HEK293 (cell line): ENCODE results near the gene GLB1L.

ENCODE experiments used
- CTCF ChIA-PET: fragments of 350-600 bp; formaldehyde crosslinking; extraction: SDS; loops from one replicate; lab custom pipeline; 2021; ENCODE audit warnings: antibody characterized with exemption; lab: Yijun Ruan, JAX
- POLR2A ChIA-PET: fragments of 300-600 bp; formaldehyde crosslinking; extraction: SDS; loops from one replicate; lab custom pipeline; 2020; ENCODE audit warnings: antibody characterized with exemption, inconsistent platforms; lab: Yijun Ruan, JAX
- H3K27ac ChIP-seq: fragments of 200-500 bp; sonication (Bioruptor generic); 2 replicates; pipeline ENCODE4 v1.5.1; 2014; ENCODE audit warnings: low read depth, low read length, control low read depth, inconsistent platforms; ENCODE audit errors: extremely low read depth
- H3K36me3 ChIP-seq, 2 experiments: fragments of 200-500 bp in 1 of 2; sonication (Bioruptor generic) in 1 of 2; 1 replicate in 1 of 2; 2 replicates in 1 of 2; pipeline ENCODE4 v1.5.1; 2014 to 2017; ENCODE audit warnings: inconsistent platforms in 2 of 2, low read length in 2 of 2; ENCODE audit not compliant: control insufficient read depth in 2 of 2, insufficient read depth in 1 of 2
- H3K4me1 ChIP-seq: fragments of 200-500 bp; sonication (Bioruptor generic); 2 replicates; pipeline ENCODE4 v1.5.1; 2014; ENCODE audit warnings: mild to moderate bottlenecking, low read length, inconsistent platforms; ENCODE audit not compliant: control insufficient read depth, insufficient read depth
- H3K4me3 ChIP-seq: 2 replicates; pipeline ENCODE4 v1.5.1; 2011; ENCODE audit warnings: low read depth, mild to moderate bottlenecking, control low read depth, low read length, moderate library complexity
- H3K9me3 ChIP-seq: fragments of 200-500 bp; sonication (Bioruptor generic); 2 replicates; pipeline ENCODE4 v1.5.1; 2014; ENCODE audit warnings: low read depth, low read length, inconsistent platforms; ENCODE audit not compliant: control insufficient read depth, insufficient read depth
- BCL11A ChIP-seq: fragments of 450-650 bp; formaldehyde crosslinking; IDR thresholded peaks from 2 replicates; pipeline ENCODE4 v1.5.1; 2016; ENCODE audit warnings: low read depth, missing biosample characterization, missing genetic modification characterization
- SP2 ChIP-seq: fragments of 450-650 bp; formaldehyde crosslinking; IDR thresholded peaks from 2 replicates; pipeline ENCODE4 v1.5.1; 2016; ENCODE audit warnings: missing biosample characterization, missing genetic modification characterization
- ZBTB10 ChIP-seq: fragments of 450-650 bp; formaldehyde crosslinking; IDR thresholded peaks from 2 replicates; pipeline ENCODE4 v1.5.1; 2016; ENCODE audit warnings: missing biosample characterization, missing genetic modification characterization
- ZBTB48 ChIP-seq: fragments of 450-650 bp; formaldehyde crosslinking; IDR thresholded peaks from 2 replicates; pipeline ENCODE4 v1.5.1; 2016; ENCODE audit warnings: missing biosample characterization, missing genetic modification characterization
- ZBTB7A ChIP-seq: fragments of 450-650 bp; formaldehyde crosslinking; IDR thresholded peaks from 2 replicates; pipeline ENCODE4 v1.5.1; 2016; ENCODE audit warnings: low read depth, missing biosample characterization, missing genetic modification characterization
- ZFP3 ChIP-seq: fragments of 450-650 bp; formaldehyde crosslinking; IDR thresholded peaks from 2 replicates; pipeline ENCODE4 v1.5.1; 2016; ENCODE audit warnings: low read depth, missing biosample characterization, missing genetic modification characterization
- ZNF112 ChIP-seq: fragments of 450-650 bp; formaldehyde crosslinking; IDR thresholded peaks from 2 replicates; pipeline ENCODE4 v1.5.0; 2017; ENCODE audit warnings: missing biosample characterization, missing genetic modification characterization
- ZNF302 ChIP-seq: fragments of 450-650 bp; formaldehyde crosslinking; IDR thresholded peaks from 2 replicates; pipeline ENCODE4 v1.5.1; 2016; ENCODE audit warnings: missing biosample characterization, missing genetic modification characterization, low read depth
- ZNF394 ChIP-seq: fragments of 450-650 bp; formaldehyde crosslinking; IDR thresholded peaks from 2 replicates; pipeline ENCODE4 v1.5.1; 2016; ENCODE audit warnings: missing biosample characterization, missing genetic modification characterization, mild to moderate bottlenecking, moderate library complexity, borderline replicate concordance
- ZNF514 ChIP-seq: fragments of 450-650 bp; formaldehyde crosslinking; IDR thresholded peaks from 2 replicates; pipeline ENCODE4 v1.5.1; 2016; ENCODE audit warnings: missing biosample characterization, missing genetic modification characterization
- ZNF530 ChIP-seq: fragments of 450-650 bp; formaldehyde crosslinking; IDR thresholded peaks from 2 replicates; pipeline ENCODE4 v1.5.1; 2016; ENCODE audit warnings: low read depth, missing biosample characterization, missing genetic modification characterization
- ZNF560 ChIP-seq: fragments of 450-650 bp; formaldehyde crosslinking; IDR thresholded peaks from 2 replicates; pipeline ENCODE4 v1.5.1; 2017; ENCODE audit warnings: missing biosample characterization, missing genetic modification characterization, borderline replicate concordance
- ZNF571 ChIP-seq: fragments of 450-650 bp; formaldehyde crosslinking; IDR thresholded peaks from 2 replicates; pipeline ENCODE4 v1.5.0; 2017; ENCODE audit warnings: missing biosample characterization, missing genetic modification characterization
- ZNF596 ChIP-seq: fragments of 450-650 bp; IDR thresholded peaks from 2 replicates; pipeline ENCODE4 v1.5.0; 2018; ENCODE audit warnings: missing biosample characterization, mild to moderate bottlenecking, missing genetic modification characterization, moderate library complexity
- ZNF660 ChIP-seq: fragments of 450-650 bp; IDR thresholded peaks from 2 replicates; pipeline ENCODE4 v1.5.1; 2018; ENCODE audit warnings: missing biosample characterization, mild to moderate bottlenecking, missing genetic modification characterization
- ZNF785 ChIP-seq: fragments of 450-650 bp; formaldehyde crosslinking; IDR thresholded peaks from 2 replicates; pipeline ENCODE4 v1.5.1; 2016; ENCODE audit warnings: missing biosample characterization, missing genetic modification characterization
- ZNF792 ChIP-seq: fragments of 450-650 bp; formaldehyde crosslinking; IDR thresholded peaks from 2 replicates; pipeline ENCODE4 v1.5.1; 2016; ENCODE audit warnings: missing biosample characterization, missing genetic modification characterization
- ZNF837 ChIP-seq: fragments of 450-650 bp; formaldehyde crosslinking; IDR thresholded peaks from 2 replicates; pipeline ENCODE4 v1.5.1; 2016; ENCODE audit warnings: missing biosample characterization, missing genetic modification characterization
- TF ChIP-seq, protein P1 (sequence below): fragments of 450-650 bp; formaldehyde crosslinking; IDR thresholded peaks from 2 replicates; pipeline ENCODE4 v1.5.1; 2016; ENCODE audit warnings: missing biosample characterization, missing genetic modification characterization
- TF ChIP-seq, protein P2 (sequence below): fragments of 450-650 bp; formaldehyde crosslinking; IDR thresholded peaks from 2 replicates; pipeline ENCODE4 v1.5.1; 2016; ENCODE audit warnings: missing biosample characterization, missing genetic modification characterization
- TF ChIP-seq, protein P3 (sequence below): fragments of 450-650 bp; formaldehyde crosslinking; optimal IDR thresholded peaks from 2 replicates; pipeline ENCODE3; 2016; ENCODE audit warnings: missing biosample characterization, mild to moderate bottlenecking, missing genetic modification characterization

The GLB1L gene

GRCh38 chr2:219253753-219254589, 8.7 kb upstream of the GLB1L start, which contains the start of gene TUBA4A (continued):
- TF ChIP-seq, protein P1, sequence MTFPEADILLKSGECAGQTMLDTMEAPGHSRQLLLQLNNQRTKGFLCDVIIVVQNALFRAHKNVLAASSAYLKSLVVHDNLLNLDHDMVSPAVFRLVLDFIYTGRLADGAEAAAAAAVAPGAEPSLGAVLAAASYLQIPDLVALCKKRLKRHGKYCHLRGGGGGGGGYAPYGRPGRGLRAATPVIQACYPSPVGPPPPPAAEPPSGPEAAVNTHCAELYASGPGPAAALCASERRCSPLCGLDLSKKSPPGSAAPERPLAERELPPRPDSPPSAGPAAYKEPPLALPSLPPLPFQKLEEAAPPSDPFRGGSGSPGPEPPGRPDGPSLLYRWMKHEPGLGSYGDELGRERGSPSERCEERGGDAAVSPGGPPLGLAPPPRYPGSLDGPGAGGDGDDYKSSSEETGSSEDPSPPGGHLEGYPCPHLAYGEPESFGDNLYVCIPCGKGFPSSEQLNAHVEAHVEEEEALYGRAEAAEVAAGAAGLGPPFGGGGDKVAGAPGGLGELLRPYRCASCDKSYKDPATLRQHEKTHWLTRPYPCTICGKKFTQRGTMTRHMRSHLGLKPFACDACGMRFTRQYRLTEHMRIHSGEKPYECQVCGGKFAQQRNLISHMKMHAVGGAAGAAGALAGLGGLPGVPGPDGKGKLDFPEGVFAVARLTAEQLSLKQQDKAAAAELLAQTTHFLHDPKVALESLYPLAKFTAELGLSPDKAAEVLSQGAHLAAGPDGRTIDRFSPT (tag by site-specific recombination), result 0 out of 2 replicates have a peak, but pooled peaks have one; percentile 9
- peak; percentile 81 for TF ChIP-seq SP2 (tag by site-specific recombination)
- TF ChIP-seq ZNF112 (tag by site-specific recombination), result no peak
- peak; percentile 16; the same call in 1 of the 2 replicates for TF ChIP-seq ZBTB10 (tag by site-specific recombination)
- peak; percentile 67 for TF ChIP-seq ZBTB48
- TF ChIP-seq BCL11A (tag by site-specific recombination), result 0 out of 2 replicates have a peak, but pooled peaks have one; percentile 19
- TF ChIP-seq ZNF571 (tag by site-specific recombination), result no peak
- TF ChIP-seq, all 188 proteins: peak for 25

DNA sequence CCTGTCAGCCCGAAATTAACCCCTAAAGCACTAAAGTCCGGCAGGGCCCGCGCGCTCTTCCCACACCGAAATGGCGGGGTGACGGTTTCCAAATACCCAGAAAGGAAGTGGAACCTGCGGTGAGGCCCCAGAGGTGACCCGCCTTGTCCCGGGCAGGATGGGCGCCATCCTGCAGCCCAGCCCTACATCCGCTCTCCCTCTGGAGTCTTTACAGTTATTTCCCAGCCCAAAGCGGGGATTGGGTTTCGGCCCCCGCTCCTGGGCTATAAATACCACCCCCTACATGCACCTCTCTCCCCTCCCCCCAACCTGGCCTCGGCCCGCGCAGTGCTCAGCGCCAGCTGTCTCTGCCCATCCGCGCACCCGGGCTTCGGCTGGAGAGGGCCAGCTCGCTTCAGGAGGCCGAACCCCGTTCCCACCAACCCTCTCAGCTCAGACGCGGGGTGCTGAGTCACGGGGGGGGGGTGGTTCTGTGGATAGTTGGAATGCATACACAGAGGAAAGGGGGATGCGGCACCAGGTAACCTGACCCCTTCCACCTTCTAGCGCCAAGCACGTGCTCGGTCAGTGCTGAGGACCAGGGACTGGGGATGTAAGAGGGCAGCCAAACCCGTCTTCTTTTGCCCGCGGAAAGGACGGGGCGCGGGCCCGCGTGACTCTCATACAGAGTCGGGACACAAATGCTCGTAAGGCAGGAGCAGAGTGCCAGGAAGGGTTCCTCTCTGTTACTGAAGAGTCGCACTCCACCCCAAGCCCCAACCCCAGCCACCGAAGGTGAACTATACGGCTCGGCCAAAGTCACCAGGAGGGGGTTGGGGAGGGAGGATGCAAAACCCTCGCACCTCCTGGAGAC, 7.9 kb upstream of the GLB1L start, which contains the start of gene TUBA4B:
TUBA4B (plus strand) TSS at position 344 of the 853 bp plus-strand sequence; CDS start at position 509, 165 bp downstream.
- ChIA-PET POLR2A (interaction anchor here (0.6 to 3.2 kb wide), 7 partner anchors 8 to 47 kb away, joined by 4 to 17 read pairs (median 5); partner anchors contain the start of genes GLB1L, STK16 and ZFAND2B), CTCF (interaction anchor here (1.0 to 6.2 kb wide), 5 partner anchors 23 to 46 kb away, joined by 3 to 83 read pairs (median 12); partner anchors contain the start of genes ANKZF1, ATG9A and DNAJB2)
- no peak for TF ChIP-seq ZNF837 (tag by site-specific recombination)
- TF ChIP-seq ZNF302 (tag by site-specific recombination), result no peak
- TF ChIP-seq ZNF514 (tag by site-specific recombination), result no peak
- TF ChIP-seq ZNF560 (tag by site-specific recombination), result no peak
- TF ChIP-seq ZFP3 (tag by site-specific recombination), result no peak
- TF ChIP-seq ZNF394 (tag by site-specific recombination), result no peak
- no peak for TF ChIP-seq ZNF660 (tag by site-specific recombination)
- TF ChIP-seq ZBTB48, result no peak
- TF ChIP-seq ZBTB7A (tag by site-specific recombination), result no peak
- TF ChIP-seq, protein P2, sequence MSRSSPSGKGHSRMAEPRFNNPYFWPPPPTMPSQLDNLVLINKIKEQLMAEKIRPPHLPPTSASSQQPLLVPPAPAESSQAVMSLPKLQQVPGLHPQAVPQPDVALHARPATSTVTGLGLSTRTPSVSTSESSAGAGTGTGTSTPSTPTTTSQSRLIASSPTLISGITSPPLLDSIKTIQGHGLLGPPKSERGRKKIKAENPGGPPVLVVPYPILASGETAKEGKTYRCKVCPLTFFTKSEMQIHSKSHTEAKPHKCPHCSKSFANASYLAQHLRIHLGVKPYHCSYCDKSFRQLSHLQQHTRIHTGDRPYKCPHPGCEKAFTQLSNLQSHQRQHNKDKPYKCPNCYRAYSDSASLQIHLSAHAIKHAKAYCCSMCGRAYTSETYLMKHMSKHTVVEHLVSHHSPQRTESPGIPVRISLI (tag by site-specific recombination), result no peak
- TF ChIP-seq ZNF785 (tag by site-specific recombination), result no peak
- no peak for TF ChIP-seq ZNF530 (tag by site-specific recombination)
- TF ChIP-seq, protein P3, sequence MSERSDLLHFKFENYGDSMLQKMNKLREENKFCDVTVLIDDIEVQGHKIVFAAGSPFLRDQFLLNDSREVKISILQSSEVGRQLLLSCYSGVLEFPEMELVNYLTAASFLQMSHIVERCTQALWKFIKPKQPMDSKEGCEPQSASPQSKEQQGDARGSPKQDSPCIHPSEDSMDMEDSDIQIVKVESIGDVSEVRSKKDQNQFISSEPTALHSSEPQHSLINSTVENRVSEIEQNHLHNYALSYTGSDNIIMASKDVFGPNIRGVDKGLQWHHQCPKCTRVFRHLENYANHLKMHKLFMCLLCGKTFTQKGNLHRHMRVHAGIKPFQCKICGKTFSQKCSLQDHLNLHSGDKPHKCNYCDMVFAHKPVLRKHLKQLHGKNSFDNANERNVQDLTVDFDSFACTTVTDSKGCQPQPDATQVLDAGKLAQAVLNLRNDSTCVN (tag by site-specific recombination), result no peak
- no peak for TF ChIP-seq ZNF792 (tag by site-specific recombination)
- TF ChIP-seq ZNF596 (tag by site-specific recombination), result no peak
- Histone ChIP-seq H3K9me3 (no peaks in the 10 kb centered on the region), H3K27ac (no peak within 1 kb of the TSS), H3K36me3 (peaks cover 0 to 16% of the 10 kb centered on the region in 2 experiments; a peak in 1 of 3 replicates), H3K4me3 (peak within 1 kb of the TSS; percentile 55), H3K4me1 (peaks cover 4% of the 10 kb centered on the region; the same call in 1 of the 2 replicates)
